AG04449 (cell line): ENCODE data around the gene OCA2.

Source experiments
- CTCF ChIA-PET: fragments of 350-600 bp; formaldehyde crosslinking; extraction: SDS; loops from one replicate; lab custom pipeline; 2021; ENCODE audit warnings: antibody characterized with exemption; lab: Yijun Ruan, JAX
- POLR2A ChIA-PET: fragments of 400-600, 350-600 bp; formaldehyde crosslinking; extraction: SDS; loops from one replicate; lab custom pipeline; 2020; ENCODE audit warnings: antibody characterized with exemption, inconsistent platforms; lab: Yijun Ruan, JAX
- DNase-seq: peaks from one replicate; pipeline ENCODE4 v3.0.0-alpha.2; 2010; ENCODE audit warnings: low read depth, low spot score
- H3K4me3 ChIP-seq: 2 replicates; pipeline ENCODE4 v1.5.1; 2011; ENCODE audit warnings: low read depth, mild to moderate bottlenecking, control low read depth, low read length
- TF ChIP-seq, protein P1 (sequence below): IDR thresholded peaks from one replicate; pipeline ENCODE4 v1.5.1; 2011; ENCODE audit warnings: mild to moderate bottlenecking, moderate library complexity, low read length, control low read depth, inconsistent platforms; ENCODE audit not compliant: insufficient read depth; ENCODE audit errors: missing control alignments

The OCA2 gene

DNA sequence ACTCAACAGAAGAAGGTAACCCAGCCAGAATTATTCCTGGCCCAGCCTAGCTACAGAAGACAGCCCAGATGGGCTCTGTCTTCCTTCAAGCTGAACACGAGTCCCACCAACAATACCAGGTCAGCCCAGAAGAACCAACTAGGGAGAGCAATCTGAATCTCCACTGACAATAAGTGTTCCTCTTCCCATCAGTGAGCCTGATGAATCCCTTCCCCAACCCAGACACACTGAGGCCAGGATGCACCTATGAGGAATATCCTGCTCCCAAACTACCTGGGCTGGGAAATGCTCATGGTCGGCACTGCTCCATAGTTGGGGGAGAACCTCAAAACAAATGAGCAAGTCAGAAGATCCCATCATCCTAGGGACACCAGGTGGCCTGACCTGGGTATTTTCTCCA is 351.1 kb downstream of the OCA2 start:
- no peak for DNase-seq
- TF ChIP-seq, protein P1, sequence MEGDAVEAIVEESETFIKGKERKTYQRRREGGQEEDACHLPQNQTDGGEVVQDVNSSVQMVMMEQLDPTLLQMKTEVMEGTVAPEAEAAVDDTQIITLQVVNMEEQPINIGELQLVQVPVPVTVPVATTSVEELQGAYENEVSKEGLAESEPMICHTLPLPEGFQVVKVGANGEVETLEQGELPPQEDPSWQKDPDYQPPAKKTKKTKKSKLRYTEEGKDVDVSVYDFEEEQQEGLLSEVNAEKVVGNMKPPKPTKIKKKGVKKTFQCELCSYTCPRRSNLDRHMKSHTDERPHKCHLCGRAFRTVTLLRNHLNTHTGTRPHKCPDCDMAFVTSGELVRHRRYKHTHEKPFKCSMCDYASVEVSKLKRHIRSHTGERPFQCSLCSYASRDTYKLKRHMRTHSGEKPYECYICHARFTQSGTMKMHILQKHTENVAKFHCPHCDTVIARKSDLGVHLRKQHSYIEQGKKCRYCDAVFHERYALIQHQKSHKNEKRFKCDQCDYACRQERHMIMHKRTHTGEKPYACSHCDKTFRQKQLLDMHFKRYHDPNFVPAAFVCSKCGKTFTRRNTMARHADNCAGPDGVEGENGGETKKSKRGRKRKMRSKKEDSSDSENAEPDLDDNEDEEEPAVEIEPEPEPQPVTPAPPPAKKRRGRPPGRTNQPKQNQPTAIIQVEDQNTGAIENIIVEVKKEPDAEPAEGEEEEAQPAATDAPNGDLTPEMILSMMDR = no peak
- CTCF ChIA-PET = no interaction called here
- POLR2A ChIA-PET = no interaction called here
- H3K4me3 ChIP-seq = no peak overlapping the region

DNA sequence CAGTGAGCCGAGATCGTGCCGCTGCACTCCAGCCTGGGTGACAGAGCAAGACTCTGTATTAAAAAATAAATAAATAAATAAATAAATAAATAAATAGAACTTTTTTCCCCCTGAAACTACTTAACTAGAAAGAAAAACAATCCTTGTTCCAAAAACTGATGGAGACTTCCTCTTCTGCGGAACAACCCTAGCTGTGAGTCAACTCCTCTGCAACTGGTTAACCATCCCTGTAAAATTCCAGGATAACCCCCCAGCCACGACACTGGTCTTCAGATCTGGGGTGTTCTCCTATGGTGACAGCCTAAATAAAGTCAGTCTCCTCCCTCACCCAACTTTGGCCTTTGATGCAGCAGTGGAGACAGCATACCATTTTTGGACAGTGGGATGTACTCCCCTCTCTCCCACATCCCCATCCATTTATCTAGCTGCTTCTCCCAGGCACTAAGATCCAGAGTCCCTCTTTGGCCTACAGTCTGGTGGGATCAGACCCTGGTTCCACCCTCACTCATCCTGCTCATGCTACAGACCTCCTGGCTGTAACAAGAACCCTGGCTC is 352.6 kb downstream of the OCA2 start:
- no peak overlapping the region for H3K4me3 ChIP-seq
- ChIA-PET CTCF (no interaction called here), POLR2A (no interaction called here)
- DNase-seq = no peak
- TF ChIP-seq, protein P1 = no peak

DNA sequence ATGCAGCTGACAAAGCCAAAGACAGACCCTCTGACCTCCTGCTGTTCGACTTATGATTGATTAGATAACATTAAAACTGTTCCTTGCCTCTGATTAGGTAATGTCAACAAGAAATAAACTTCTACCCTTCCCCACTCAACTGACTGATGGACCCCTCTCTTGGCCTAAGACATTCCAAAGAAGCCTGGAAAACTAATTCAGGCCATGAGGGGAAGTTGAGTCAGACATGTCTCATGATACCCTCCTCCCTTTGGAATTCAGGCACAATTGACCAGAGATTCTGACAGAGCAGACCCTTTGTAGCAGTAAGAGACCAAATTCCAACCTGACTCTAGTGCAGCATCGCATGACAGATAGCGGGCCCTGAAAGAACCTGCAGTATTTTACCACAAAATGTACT is 354.5 kb downstream of the OCA2 start:
- ChIA-PET CTCF (no interaction called here), POLR2A (no interaction called here)
- TF ChIP-seq, protein P1 = no peak

DNA sequence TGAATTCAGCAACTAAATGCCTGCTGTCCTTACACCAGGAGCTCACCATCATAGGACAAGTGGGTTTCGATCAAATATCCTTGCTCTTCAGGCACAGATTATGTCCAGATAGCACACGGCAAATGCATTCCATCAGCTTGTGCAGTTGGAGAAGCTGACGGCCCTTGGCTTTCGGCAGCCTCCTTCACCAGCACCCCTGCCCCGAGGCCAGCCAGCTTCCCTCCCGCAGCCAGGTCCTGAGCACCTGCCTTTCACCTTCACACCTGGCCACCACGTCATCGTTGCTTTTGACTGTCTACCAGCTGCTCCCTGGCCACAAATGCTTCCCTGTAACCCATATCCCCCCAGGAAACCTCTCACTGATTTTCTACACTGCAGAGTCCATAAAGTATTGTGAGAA is 355.5 kb downstream of the OCA2 start:
- no peak overlapping the region for H3K4me3 ChIP-seq
- ChIA-PET CTCF (no interaction called here), POLR2A (no interaction called here)
- TF ChIP-seq, protein P1 = no peak
- DNase-seq = no peak

More for the DNA sequence above, 354.5 kb downstream of the OCA2 start:
- no peak for DNase-seq
- H3K4me3 ChIP-seq = no peak overlapping the region

DNA sequence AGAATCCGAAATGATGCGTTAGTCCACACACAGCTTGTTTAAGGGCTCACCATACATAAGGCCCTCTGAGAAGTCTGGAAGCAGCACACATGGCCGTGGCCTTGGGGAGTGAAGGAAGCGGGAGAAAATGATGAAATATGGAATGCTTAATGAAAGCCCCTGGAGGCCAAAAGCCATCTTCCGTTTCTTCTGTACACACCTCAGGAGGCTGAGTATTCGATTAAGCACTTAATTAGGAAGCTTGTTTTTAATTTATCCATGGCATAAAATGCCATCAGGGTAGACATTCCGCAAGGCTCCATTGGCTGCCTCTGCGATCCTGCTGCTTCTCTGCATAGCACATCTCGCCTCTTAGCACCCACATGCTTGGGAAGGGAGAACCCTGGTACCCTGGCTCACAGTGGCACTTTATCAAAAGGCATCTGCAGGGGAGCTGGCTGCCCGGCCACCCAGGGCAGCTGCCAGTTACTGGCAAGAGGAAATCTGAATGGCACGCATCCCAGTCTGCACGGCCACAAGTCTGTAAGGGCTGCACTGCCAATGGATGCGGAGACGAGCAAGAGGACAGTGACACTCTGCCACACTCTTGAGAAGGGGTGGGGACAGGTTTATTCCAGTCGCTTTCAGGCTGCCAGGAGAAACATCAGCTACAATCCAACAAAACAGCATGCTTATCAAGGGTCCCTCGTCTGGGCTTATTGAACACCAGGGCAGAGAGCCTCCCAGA is 356.2 kb downstream of the OCA2 start:
- POLR2A ChIA-PET = no interaction called here
- TF ChIP-seq, protein P1 = no peak
- CTCF ChIA-PET = no interaction called here
- no peak overlapping the region for H3K4me3 ChIP-seq
- no peak for DNase-seq

DNA sequence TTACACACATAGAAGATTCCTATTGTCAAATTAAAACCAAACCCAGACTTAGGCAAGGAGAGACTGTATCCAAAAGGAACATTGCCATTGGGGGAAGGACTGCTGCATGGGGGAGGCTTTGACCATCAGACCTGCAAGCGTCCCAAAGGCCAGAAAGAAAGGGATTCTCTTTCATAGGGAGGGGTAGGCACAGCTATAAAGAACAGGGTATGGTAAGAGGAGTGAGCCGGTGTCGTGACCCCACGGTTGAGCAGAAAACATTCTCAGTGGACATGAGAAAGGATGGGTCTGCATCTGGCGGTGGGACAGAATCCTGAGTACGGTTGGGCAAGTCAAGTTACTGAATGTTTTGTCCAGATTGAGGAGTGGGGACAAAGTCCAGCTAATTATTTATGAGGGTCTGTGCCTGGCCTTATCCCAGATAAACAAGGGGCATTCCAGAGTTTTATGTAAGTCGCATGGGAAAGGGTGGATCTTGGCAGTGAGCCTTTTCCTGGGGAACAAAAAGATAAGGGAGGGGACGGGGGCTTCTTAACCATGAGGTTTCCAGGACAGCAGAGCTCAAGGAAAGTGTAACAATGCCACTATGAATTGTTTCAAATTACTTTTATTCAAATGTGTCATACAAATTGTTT is 357.8 kb downstream of the OCA2 start:
- POLR2A ChIA-PET = no interaction called here
- no peak overlapping the region for H3K4me3 ChIP-seq
- DNase-seq = no peak
- TF ChIP-seq, protein P1 = no peak
- CTCF ChIA-PET = no interaction called here
